ENCODE results near the gene SYNM. TPM values are rescaled to one million over a fixed set of nuclear protein-coding genes. Genes with fewer than 3 reads are reported as not detected.

SYNM gene
- total RNA-seq, 1 donor from 2014 or later: 378 TPM

DNA sequence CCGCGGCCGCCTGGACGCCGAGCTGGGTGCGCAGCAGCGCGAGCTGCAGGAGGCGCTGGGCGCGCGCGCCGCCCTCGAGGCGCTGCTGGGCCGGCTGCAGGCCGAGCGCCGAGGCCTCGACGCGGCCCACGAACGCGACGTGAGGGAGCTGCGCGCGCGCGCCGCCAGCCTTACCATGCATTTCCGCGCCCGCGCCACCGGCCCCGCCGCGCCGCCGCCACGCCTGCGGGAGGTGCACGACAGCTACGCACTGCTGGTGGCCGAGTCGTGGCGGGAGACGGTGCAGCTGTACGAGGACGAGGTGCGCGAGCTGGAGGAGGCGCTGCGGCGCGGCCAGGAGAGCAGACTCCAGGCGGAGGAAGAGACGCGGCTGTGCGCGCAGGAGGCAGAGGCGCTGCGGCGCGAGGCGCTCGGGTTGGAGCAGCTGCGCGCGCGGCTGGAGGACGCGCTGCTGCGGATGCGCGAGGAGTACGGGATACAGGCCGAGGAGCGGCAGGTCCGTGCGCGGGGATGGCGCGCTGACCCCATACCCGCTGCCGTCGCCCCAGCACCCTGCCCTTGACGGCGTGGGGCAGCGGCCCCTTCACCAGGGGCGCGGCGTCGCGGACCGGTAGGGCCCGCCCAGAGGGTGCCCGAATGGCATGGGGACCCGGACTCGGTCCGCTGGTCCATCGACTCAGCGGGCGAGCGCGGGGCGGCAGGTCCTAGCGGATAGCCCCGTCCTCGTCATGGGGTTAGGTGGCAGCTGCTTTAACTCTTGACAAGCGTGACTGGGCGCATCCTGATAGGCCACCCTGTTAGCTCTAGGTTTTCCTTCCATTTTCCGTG is 848 bp downstream of the SYNM start:
- peaks cover 56% of the 10 kb centered on the region for H3K4me1 ChIP-seq
- intact Hi-C loops (cut with micrococcal nuclease): no loop called here

GRCh38 chr15:99106417-99107220 is 1.7 kb downstream of the SYNM start:
- Histone ChIP-seq H3K36me3 (no peaks in the 10 kb centered on the region), H3K27me3 (ENCODE audit: low read depth) (no peaks in the 10 kb centered on the region), H3K27ac (replicated peaks) (peak overlapping the region; percentile 95), H3K4me3 (peak overlapping the region; percentile 81), H3K4me1 (peaks cover 65% of the 10 kb centered on the region), H3K9me3 (replicated peaks) (no peaks in the 10 kb centered on the region)
- intact Hi-C loops (cut with micrococcal nuclease): no loop called here
- peak; percentile 66 for DNase-seq
- TF ChIP-seq, protein P1, sequence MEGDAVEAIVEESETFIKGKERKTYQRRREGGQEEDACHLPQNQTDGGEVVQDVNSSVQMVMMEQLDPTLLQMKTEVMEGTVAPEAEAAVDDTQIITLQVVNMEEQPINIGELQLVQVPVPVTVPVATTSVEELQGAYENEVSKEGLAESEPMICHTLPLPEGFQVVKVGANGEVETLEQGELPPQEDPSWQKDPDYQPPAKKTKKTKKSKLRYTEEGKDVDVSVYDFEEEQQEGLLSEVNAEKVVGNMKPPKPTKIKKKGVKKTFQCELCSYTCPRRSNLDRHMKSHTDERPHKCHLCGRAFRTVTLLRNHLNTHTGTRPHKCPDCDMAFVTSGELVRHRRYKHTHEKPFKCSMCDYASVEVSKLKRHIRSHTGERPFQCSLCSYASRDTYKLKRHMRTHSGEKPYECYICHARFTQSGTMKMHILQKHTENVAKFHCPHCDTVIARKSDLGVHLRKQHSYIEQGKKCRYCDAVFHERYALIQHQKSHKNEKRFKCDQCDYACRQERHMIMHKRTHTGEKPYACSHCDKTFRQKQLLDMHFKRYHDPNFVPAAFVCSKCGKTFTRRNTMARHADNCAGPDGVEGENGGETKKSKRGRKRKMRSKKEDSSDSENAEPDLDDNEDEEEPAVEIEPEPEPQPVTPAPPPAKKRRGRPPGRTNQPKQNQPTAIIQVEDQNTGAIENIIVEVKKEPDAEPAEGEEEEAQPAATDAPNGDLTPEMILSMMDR (IDR thresholded peaks at IDR 0.05; ENCODE audit: borderline replicate concordance): no peak

More for the DNA sequence above, 848 bp downstream of the SYNM start:
- Histone ChIP-seq H3K4me3 (peak overlapping the region; percentile 81), H3K9me3 (replicated peaks) (no peaks in the 10 kb centered on the region), H3K27ac (replicated peaks) (peak overlapping the region; percentile 95), H3K27me3 (ENCODE audit: low read depth) (no peaks in the 10 kb centered on the region), H3K36me3 (no peaks in the 10 kb centered on the region)
- TF ChIP-seq, protein P1 (IDR thresholded peaks at IDR 0.05; ENCODE audit: borderline replicate concordance): no peak
- DNase-seq: peak; percentile 53

DNA sequence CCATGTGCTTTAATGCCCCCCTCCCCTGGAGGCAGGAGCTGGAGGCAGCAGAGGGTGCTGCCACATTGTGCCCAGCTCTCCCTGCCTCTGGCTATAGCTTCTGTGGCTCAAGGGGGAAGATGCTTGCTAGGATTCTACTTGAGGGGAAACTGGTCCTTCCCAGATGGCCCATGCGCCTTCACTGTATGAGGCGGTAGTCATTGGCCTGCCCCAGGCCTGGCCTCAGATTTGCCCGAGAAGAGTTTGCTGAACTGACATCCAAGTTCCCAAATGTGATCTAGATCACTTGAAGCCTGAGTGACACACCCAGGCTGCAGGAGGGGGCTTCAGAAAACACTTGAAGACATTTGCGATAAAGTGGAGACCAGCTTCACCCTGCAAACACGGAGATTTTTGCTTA is 4.1 kb downstream of the SYNM start:
- peak overlapping the region; percentile 81 for H3K4me3 ChIP-seq
- no peaks in the 10 kb centered on the region for H3K9me3 ChIP-seq (replicated peaks)
- no peaks in the 10 kb centered on the region for H3K27me3 ChIP-seq (ENCODE audit: low read depth)
- H3K27ac ChIP-seq (replicated peaks): peak overlapping the region; percentile 95
- H3K4me1 ChIP-seq: peaks cover 88% of the 10 kb centered on the region
- intact Hi-C loops (cut with micrococcal nuclease): no loop called here
- TF ChIP-seq, protein P1 (IDR thresholded peaks at IDR 0.05; ENCODE audit: borderline replicate concordance): no peak
- DNase-seq: no peak
- H3K36me3 ChIP-seq: peaks cover 6% of the 10 kb centered on the region

- Histone ChIP-seq H3K27me3 (ENCODE audit: low read depth) (no peaks in the 10 kb centered on the region), H3K4me1 (peaks cover 94% of the 10 kb centered on the region), H3K9me3 (replicated peaks) (no peaks in the 10 kb centered on the region), H3K36me3 (peaks cover 11% of the 10 kb centered on the region), H3K4me3 (peak overlapping the region; percentile 81), H3K27ac (replicated peaks) (peak overlapping the region; percentile 95)
- intact Hi-C loops (cut with micrococcal nuclease): no loop called here
- DNase-seq: no peak
- TF ChIP-seq, protein P1 (IDR thresholded peaks at IDR 0.05; ENCODE audit: borderline replicate concordance): no peak
Measured at GRCh38 chr15:99109555-99110021, 4.7 kb downstream of the SYNM start.

DNA sequence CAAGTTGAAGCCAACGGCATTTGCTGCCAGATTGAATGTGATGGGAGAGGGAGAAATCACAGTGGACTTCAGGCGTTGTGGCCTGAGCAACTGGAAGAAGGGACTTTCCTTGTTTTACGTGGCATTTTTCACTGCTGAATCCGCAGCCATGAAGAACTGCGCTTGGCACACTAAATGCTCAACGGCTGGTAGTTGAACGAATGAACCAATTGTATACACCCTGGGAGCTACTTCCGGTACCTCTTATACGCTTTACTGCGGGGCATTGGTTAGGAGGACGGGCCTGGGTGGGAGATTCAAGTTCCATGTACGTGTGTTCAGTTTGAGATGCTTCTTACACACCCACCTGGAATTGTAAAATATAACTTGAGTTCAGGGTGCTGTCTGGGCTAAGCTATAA is 5.2 kb downstream of the SYNM start:
- Histone ChIP-seq H3K27ac (replicated peaks) (peak overlapping the region; percentile 95), H3K4me3 (peak overlapping the region; percentile 81), H3K4me1 (peaks cover 97% of the 10 kb centered on the region), H3K9me3 (replicated peaks) (no peaks in the 10 kb centered on the region), H3K27me3 (ENCODE audit: low read depth) (no peaks in the 10 kb centered on the region), H3K36me3 (peaks cover 11% of the 10 kb centered on the region)
- intact Hi-C loops (cut with micrococcal nuclease): no loop called here
- DNase-seq: no peak
- TF ChIP-seq, protein P1 (IDR thresholded peaks at IDR 0.05; ENCODE audit: borderline replicate concordance): no peak
